GM18505 (cell line): ENCODE data around the gene ARHGAP22.

Experiments
- ATAC-seq: cut with Tn5 transposase; IDR thresholded peaks from one replicate; pipeline ENCODE4 v1.9.1; 2021; ENCODE audit not compliant: unreplicated experiment
- POLR2A ChIP-seq: IDR thresholded peaks from 4 replicates; pipeline ENCODE4 v1.6.1; 2011; ENCODE audit warnings: borderline replicate concordance; ENCODE audit not compliant: insufficient read depth, insufficient read length; ENCODE audit errors: extremely low read depth

Gene ARHGAP22

GRCh38 chr10:48592346-48592745 is 12.5 kb downstream of the ARHGAP22 start:
- no peak for TF ChIP-seq POLR2A
- no peak for ATAC-seq

- no peak for ATAC-seq
Measured at GRCh38 chr10:48590945-48591344, 13.9 kb downstream of the ARHGAP22 start.

GRCh38 chr10:48589266-48589665 is 15.6 kb downstream of the ARHGAP22 start:
- TF ChIP-seq POLR2A = no peak
- ATAC-seq = no peak

More at GRCh38 chr10:48590945-48591344, 13.9 kb downstream of the ARHGAP22 start:
- TF ChIP-seq POLR2A = no peak

GRCh38 chr10:48587819-48588218 is 17.1 kb downstream of the ARHGAP22 start:
- no peak for TF ChIP-seq POLR2A
- ATAC-seq = no peak

GRCh38 chr10:48587101-48587500 is 17.8 kb downstream of the ARHGAP22 start:
- TF ChIP-seq POLR2A = no peak
- no peak for ATAC-seq

GRCh38 chr10:48582970-48583369 is 21.9 kb downstream of the ARHGAP22 start:
- no peak for TF ChIP-seq POLR2A
- no peak for ATAC-seq

- no peak for ATAC-seq
- no peak for TF ChIP-seq POLR2A
Measured at GRCh38 chr10:48580236-48580635, 24.6 kb downstream of the ARHGAP22 start.

- ATAC-seq = no peak
- no peak for TF ChIP-seq POLR2A
Measured at GRCh38 chr10:48579251-48579960, 25.5 kb downstream of the ARHGAP22 start.

GRCh38 chr10:48577158-48577557 is 27.7 kb downstream of the ARHGAP22 start:
- no peak for ATAC-seq
- TF ChIP-seq POLR2A = no peak

GRCh38 chr10:48576501-48576900 is 28.4 kb downstream of the ARHGAP22 start:
- TF ChIP-seq POLR2A = no peak
- no peak for ATAC-seq

GRCh38 chr10:48575901-48576300 is 29.0 kb downstream of the ARHGAP22 start:
- no peak for ATAC-seq
- TF ChIP-seq POLR2A = no peak

GRCh38 chr10:48574817-48575380 is 30.0 kb downstream of the ARHGAP22 start:
- TF ChIP-seq POLR2A = no peak
- ATAC-seq = no peak

GRCh38 chr10:48574322-48574796 is 30.5 kb downstream of the ARHGAP22 start:
- no peak for ATAC-seq
- no peak for TF ChIP-seq POLR2A

- no peak for ATAC-seq
- TF ChIP-seq POLR2A = no peak
Measured at GRCh38 chr10:48573045-48573444, 31.8 kb downstream of the ARHGAP22 start.
